Left ventricle myocardium superior (tissue), 1 donor: Measurements from ENCODE around the gene LEP. TPM values are rescaled to one million over a fixed set of nuclear protein-coding genes. Genes with fewer than 3 reads are reported as not detected.
A peak's percentile ranks its signal among the peaks of the same experiment; 100 is the strongest.
"Not testable (repeated sequence)": the region's sequence is repeated elsewhere in the genome, so short reads cannot be mapped to it uniquely, and the experiment has no call there.

Experiments used
- ATAC-seq: fragments of 200-7000 bp; cut with Tn5 transposase; one replicate; pipeline ENCODE4 v1.9.1; 2020; ENCODE audit warnings: mild to moderate bottlenecking, moderate library complexity
- DNase-seq: peaks from one replicate; pipeline ENCODE4 v3.0.0-alpha.2; 2020
- intact Hi-C: fragments of 100-400 bp; cut with micrococcal nuclease; formaldehyde crosslinking; loops from one replicate; pipeline ENCODE4 v1.11.0; 2022
- total RNA-seq: library from RNA; stranded (reverse); fragmentation: NEBNext Ultra II Directional; extraction: Animal tissue kit (Norgen Biotek cat#: 25700); gene quantifications from one replicate; pipeline ENCODE4 v1.2.1, GENCODE V29; 2021
- donor health status: DM: no; HTN: yes; CAD: no; lungs with severe emphysema.

Gene LEP
- total RNA-seq, 1 donor from 2014 or later, result 0.42 TPM

DNA sequence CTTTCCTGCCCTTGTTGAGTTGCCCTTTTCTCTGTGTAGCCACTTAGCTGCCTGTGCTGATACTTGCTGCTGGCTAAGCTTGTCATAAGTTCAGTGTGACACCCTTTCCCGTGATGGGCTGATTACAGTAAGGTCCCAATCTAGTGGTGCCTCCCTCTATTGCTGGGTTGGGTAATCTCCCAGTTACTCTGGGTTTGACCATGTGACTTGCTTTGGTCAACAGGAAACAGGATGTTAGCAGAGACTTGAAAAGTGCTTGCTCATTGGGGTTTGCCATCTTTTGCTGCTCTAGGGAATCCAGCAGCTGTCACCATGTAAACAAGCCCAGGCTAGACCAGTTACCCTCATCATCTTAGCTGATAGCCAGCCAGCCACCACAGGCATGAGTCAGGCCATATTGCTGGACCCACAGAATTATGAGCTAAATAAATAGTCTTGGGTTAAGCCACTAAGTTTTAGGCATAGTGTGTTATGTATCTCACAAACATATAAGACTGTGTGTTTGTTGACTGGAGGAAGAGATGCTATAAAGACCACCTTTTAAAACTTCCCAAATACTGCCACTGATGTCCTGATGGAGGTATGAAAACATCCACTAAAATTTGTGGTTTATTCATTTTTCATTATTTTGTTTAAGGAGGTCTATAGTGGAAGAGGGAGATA lies 4.0 kb upstream of the LEP start:
- DNase-seq (no peak), ATAC-seq (peak; percentile 36)
- intact Hi-C loops, result no loop called here

DNA sequence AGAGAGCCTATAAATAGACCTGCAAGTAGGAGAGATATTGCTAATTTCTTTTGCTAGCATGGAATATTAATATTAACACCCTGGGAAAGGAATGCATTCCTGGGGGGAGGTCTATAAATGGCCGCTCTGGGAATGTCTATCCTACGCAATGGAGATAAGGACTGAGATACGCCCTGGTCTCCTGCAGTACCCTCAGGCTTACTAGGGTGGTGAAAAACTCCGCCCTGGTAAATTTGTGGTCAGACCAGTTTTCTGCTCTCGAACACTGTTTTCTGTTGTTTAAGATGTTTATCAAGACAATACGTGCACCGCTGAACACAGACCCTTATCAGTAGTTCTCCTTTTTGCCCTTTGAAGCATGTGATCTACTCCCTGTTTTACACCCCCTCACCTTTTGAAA lies 1.9 kb upstream of the LEP start:
- intact Hi-C loops, ATAC-seq: not testable (repeated sequence)

DNA sequence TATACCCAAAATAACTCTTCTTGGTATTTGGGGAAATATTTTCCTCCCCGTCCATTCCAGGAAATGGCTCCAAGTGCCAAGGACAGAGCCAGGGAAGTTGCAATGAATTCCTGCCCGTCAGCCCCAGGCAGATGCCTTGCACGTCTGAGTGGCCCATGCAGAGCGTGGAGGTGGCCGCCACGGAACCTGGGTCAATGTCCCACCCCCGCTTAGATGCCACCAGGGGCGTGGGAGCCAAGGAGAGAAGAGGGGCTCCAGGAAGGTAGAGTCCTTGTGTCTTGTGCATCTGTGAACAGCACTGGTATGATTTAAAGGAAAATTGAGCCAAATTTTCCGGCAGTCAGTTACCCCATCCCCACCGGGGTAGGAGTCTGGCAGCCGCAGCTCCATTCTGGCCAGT lies 1.6 kb downstream of the LEP start:
- DNase-seq (no peak), ATAC-seq (no peak)
- intact Hi-C loops, result no loop called here

More for the DNA sequence above, 1.9 kb upstream of the LEP start:
- DNase-seq, result not testable (repeated sequence)

DNA sequence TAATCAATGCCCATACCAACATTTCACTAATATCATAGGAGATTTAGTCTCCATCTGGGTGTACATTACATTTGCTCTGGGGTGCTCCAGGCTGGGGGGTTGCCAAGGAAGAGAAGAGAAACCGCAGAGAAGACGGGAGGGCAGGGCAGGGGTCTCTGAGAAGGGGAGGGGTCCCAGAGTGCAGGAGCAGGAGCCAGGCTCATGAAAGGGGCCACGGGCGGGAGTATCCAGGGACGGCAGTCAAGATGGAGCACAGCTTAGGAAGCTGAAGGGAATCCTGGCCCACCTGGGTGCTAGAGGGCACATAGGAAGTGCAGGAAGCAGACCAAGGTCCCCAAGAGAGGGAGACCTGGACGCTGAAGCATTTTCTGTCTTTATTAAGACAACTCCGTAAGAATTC lies 2.2 kb downstream of the LEP start:
- DNase-seq (no peak), ATAC-seq (no peak)
- intact Hi-C loops, result no loop called here

DNA sequence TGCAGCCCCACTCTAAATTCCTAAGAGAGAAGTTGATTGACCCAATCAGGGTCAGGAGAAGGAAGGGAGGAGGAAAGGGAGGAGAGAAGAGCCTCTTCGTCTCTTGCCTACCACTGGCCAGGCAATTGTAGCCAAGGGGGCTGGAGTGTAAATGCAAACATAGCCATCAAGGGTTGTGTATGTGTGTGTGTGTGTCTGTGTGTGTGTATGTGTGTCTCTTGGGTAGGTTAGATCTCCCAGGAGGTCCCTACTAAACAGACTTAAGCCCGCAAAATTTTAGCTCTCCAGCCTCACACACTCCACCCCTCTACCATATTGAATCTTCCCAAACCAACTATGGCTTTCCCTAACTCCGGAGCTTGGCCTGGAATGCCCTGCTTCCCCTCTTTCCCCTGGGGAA lies 3.8 kb downstream of the LEP start:
- no peak for DNase-seq
- intact Hi-C loops, result no loop called here
- ATAC-seq, result no peak

DNA sequence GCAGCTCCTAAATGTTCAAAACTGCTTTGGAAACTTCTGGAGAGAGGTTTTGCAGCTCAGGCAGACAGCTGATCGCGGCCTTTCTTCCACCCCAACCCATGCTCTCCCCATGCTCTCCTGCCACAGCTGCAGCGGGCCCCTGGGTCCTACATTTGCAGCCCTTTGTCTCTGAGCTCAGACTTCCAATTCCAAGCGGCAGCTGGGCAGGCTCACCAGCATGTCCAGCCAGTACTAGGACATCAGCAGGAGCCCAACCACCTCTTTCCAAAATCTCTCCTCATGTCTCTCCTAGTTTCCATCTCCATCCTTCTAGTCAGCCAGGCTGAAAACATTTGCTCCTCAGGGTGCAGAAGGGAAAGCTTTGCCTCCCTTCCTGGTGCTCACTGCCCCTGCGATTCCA lies 6.0 kb downstream of the LEP start:
- DNase-seq (no peak), ATAC-seq (no peak)
- intact Hi-C loops, result no loop called here

DNA sequence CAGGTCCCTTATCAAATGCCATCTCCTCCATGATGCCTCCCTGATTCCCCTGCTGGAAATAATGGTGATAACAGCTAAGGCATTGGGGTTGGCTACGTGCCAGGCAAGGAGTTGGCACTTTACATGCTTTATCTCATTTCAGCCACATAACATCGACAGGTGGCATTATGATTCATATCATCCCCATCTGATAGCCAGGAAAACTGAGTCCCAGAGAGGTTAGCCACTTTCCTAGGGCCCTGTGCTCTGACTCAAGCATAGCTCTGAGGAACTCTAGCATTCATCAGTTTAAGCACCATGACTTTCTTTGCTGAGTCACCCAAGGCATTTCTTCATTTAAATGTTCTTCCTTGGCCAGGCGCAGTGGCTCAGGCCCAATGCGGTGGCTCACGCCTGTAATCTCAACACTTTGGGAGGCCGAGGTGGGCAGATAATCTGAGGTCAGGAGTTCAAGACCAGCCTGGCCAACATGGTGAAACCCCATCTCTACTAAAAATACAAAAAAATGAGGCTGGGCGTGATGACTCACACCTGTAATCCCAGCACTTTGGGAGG lies 6.6 kb downstream of the LEP start:
- ATAC-seq (no peak), DNase-seq (no peak)
- intact Hi-C loops, result no loop called here

DNA sequence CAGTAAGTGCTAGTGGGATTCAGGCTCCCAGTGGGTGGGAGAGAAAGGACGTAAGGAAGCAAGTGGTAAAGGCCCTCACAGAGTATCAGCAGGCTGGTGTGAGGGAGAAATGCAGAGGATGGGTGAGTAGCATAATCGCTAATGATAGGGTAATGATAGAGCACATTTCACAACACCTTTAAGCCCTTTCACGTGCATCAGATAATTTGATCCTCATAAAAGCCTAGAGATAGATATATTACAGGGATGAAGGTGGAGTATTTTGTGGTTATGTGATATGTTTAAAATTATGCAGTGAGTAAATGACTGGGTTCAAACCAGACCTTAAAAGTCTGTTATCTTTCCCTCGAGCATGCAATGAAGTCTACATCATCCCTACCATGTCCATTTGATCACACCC lies 10.3 kb downstream of the LEP start:
- ATAC-seq (no peak), DNase-seq (no peak)
- intact Hi-C loops, result no loop called here

DNA sequence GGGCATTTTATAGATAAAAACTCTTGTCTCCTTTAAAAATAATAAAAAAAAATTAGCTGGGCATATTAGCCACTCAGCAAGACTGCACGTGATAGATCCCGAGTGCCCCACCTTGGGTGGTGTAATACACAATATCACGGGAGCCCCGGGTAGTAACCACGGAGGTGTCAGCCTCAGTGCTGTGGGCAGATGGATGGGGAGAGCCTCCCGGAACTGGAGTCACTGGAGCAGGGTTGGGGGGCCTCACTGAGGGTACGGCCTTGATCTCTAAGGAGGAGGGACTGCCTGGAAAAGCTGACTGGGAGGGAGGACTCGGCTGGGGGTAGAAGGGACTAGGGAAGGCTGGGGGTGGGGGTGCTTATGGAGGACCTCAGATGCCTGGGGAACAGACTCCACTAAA lies 12.6 kb downstream of the LEP start:
- ATAC-seq (no peak), DNase-seq (no peak)
- intact Hi-C loops, result no loop called here

DNA sequence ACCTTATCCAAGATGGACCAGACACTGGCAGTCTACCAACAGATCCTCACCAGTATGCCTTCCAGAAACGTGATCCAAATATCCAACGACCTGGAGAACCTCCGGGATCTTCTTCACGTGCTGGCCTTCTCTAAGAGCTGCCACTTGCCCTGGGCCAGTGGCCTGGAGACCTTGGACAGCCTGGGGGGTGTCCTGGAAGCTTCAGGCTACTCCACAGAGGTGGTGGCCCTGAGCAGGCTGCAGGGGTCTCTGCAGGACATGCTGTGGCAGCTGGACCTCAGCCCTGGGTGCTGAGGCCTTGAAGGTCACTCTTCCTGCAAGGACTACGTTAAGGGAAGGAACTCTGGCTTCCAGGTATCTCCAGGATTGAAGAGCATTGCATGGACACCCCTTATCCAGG lies 13.4 kb downstream of the LEP start:
- ATAC-seq, result no peak
- intact Hi-C loops, result no loop called here
- DNase-seq, result no peak

DNA sequence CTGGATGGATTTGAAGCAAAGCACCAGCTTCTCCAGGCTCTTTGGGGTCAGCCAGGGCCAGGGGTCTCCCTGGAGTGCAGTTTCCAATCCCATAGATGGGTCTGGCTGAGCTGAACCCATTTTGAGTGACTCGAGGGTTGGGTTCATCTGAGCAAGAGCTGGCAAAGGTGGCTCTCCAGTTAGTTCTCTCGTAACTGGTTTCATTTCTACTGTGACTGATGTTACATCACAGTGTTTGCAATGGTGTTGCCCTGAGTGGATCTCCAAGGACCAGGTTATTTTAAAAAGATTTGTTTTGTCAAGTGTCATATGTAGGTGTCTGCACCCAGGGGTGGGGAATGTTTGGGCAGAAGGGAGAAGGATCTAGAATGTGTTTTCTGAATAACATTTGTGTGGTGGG lies 14.2 kb downstream of the LEP start:
- no peak for DNase-seq
- intact Hi-C loops, result no loop called here
- ATAC-seq, result no peak

DNA sequence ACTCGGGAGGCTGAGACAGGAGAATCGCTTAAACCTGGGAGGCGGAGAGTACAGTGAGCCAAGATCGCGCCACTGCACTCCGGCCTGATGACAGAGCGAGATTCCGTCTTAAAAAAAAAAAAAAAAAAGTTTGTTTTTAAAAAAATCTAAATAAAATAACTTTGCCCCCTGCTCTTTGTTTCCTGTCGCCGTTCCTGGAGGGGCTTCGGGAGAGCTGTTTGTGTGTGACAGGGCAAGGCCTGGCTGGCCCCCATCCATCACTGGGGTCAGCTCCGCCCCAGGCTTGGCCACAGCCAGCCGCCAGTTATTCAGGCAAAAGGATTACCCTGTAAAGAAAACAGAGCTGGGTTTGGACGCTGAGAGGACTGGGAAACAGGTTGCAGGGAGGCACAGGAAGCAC lies 16.4 kb downstream of the LEP start:
- ATAC-seq, result no peak
- intact Hi-C loops, result no loop called here
- DNase-seq, result no peak

DNA sequence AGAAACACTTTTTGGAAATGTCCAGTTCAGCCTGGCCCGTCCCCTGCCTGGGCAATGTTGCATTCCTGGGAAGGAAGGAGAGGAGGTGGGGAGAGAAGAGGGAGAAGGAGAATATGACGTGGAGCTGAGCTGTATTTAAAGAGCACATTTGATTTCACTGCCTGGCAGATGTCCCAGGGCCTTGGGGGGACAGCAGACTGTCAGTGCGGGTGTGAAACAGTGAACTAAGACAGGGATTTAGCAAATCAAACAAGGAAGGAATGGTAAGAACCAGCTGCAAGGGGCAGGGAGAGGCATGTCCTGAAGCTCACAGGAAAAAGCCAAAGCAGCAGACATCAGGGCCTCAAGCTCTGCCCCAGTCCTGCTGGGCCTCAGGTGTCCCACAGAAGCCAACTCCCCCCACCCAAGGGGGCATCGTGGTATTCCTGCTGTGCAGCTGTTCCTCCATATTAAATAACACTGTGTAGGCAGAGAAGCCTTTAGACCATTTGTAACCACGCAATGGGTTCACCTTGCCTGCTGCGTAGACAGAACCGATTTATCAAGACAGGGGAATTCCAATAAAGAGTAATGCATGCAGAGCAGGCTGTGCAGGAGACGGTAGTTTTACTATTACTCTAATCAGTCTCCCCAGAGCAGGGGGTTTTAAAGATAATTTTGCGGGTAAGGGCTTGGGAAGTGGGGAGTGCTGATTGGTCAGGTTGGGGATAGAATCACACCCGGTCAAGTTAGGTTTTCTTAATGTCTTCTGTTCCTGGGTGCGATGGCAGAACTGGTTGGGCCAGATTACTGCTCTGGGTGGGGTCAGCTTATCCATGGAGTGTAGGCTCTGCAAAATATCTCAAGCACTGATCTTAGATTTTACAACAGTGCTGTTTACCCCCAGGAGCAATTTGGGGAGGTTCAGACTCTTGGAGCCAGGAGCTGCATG lies 18.3 kb downstream of the LEP start:
- intact Hi-C loops, result no loop called here
- no peak for DNase-seq
- no peak for ATAC-seq

DNA sequence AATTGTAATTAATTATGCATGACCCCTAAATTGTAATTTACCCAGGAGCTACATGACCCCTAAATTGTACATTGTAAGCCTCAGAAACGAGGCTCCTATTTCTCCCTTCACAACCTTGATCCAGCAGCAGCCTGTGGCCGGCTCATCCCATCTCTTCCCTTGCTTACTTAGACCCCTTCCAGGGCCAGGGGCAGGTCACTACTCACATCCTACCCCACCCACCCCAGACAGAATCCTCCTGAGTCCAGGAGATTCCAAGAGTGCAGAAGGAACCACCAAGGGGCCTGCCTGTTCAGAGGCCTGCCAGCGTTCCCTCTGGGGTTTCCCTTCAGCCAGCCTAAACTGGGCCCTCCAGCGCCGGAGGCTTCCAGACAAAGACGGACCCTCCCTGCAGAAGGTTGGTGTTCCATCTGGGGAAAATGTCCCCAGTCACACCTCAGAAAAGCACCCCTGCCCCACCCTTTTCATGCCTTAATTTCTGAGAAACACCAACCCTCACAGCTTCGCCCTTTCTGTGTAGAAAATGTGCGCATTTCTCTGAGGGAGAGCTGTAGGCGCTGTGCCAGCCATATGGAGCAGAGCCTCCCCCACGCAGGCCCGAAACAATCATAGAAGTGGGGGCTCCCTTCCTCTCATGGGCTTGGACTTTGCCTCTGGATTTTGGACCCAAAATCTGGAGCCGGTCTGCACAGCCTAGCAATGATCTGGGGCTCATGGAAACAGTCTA lies 19.2 kb downstream of the LEP start:
- DNase-seq, result no peak
- no peak for ATAC-seq
- intact Hi-C loops, result no loop called here

DNA sequence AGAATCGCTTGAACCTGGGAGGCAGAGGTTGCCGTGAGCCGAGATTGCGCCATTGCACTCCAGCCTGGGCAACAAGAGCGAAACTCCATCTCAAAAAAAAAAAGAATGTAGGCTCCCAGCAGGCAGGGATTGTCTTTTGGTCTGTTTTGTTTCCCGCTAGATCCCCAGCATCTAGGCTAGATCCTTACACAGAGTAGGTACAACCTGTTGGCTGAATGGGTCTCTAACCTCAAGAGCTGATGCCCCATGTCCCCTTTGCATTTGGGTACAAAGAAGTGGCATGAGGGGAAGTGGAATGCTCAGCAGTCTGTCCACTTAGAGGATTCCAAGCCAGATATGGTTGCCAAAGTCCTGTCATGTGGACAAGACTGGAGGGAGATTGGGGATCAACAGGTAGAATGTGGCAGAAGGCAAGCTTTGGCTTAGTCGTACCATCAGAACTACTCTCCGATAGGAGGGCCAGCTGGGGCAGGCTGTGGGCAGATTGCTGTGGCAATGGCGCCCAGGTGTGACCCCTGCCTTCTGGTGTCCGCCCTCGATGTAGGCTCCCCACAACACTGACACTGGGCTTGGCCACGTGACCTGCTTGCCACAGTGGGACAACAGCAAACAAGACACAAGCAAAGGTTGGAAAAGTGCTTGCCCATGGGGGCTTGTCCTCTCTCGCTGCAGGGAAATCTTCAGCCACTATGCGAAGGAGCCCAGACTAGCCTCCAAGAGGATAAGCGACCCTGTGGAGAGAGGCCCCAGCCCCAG lies 21.4 kb downstream of the LEP start:
- DNase-seq, result no peak
- intact Hi-C loops, result no loop called here
- no peak for ATAC-seq

DNA sequence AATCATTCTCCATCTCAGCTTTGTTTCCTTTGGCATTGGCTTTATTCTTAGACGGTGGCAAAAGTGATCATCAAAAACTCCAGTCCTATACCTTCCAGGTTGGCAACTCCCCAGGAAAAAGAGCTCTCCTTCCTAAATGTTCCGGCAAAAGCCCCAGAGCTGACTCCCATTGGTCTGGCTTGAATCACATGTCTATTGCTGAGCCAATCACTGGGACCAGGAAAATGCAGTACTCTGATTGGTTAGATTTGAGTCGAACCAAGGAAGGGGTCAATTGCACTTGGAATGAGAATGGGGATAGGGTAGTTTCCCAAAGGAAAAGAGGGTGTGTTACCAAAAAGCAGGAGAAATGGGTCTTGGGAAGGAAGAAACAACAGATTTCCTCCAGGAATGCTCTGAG lies 22.3 kb downstream of the LEP start:
- DNase-seq, result no peak
- intact Hi-C loops, result no loop called here
- no peak for ATAC-seq

DNA sequence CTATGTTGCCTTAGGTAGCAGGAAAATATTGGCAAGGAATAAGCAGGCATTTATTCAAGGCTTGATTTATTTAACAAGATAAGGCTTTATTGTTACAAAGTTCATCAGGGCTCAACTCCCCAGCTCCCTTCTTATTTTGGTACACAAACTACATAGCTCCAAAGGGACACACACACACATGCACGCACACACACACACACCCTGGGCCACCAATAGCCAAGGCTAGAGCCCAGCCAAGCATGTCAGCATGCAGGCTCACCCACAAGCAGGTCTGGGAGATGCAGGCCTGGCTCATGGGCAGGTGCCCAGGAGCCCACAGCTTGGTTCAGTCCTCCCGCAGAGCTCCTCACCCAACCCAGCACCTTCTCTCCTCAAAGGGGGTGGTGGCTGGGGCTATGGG lies 23.4 kb downstream of the LEP start:
- DNase-seq (no peak), ATAC-seq (no peak)
- intact Hi-C loops, result no loop called here

DNA sequence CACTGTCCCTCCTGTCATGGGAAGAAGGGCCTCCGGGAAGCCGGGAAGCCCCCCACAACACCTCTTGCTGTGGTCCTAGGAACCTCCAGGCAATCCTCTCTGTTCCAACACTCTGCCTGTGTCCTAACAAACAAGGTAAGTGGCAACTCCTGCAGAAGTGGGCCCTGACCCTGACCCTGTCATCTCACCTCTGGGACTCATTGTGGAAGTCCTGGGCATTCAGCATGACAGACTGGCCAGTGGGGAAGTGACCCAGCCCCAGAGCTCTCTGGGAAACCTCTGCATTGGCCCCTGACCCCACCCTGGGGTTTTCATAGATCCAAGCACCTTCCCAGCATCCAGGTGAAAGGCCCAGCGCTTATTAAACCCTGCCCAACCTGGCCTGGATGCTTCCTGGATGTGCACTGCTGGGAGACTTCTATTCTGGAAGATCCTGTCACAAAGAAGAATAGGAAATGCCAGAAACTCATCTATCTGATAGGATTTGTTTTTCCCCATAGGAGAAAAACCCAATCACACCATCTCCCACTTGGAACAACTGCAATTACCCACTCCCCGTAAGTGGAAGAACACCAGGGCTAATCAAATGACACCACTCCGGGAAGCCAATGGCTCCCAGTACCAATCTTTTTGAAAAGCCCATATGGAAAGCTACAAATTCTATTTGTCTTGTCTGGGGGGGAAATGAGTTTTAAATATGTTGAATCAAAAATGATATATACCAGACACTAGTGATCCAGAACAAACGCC lies 24.3 kb downstream of the LEP start:
- ATAC-seq (no peak), DNase-seq (no peak)
- intact Hi-C loops, result no loop called here

DNA sequence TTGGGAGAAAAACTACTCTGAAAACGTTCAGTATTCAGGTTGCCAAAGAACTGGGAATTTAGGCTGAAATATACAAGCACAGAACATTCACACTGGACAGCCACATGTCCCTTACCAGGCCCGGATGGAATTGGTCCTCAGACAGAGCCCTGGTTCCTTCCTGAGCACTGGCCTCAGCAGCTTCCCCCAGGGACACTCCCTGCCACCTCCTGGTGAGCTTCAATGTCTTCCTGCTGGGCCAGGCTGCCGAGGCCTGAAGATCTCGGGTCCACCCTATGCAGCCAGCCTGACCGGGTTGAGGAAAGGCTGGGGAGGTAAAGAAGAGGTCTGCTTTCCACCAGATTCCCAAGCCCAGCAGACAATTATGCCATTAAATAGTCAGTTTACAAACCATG lies 24.8 kb downstream of the LEP start:
- ATAC-seq, result no peak
- intact Hi-C loops, result no loop called here

More for the DNA sequence above, 24.8 kb downstream of the LEP start:
- no peak for DNase-seq
